Measurements from ENCODE around the gene TUFT1.

DNA sequence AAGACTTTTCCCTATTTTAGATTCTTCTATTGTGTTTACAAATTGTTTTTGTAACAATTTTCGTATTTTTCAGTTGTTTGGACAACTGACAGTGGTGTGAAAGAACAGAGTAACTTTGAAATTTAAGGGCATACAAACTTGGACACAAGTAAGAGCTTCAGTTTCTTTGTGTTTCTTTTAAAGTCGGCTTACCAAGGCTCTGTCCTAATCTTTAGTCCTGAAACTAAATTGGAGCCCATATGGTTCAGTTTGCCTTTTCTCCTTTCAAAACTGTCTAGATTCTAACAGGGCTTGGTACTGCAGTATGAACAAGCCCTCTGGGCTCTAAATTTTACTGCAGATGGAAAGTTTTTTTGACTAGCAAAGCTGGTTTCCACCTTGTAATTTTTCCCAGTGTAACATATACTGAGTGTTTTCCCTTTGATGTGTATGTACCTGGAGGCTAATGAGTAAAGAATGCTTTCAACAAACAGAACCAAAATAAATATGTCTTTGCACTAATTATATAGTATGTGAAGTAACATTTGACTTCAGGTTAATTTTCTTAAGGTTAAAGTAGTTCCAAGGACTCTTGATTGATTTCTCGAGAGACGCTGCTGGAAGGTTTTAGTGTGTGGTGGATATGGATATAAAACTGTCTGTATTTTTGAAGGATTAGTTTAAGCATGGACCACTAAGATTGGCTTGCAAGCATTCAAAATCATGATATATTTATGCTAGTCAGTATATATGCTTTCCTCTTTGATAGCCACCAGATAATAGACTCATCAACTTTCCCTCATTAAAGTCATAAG is 75.8 kb downstream of the TUFT1 start:
- TF ChIP-seq, protein P1, sequence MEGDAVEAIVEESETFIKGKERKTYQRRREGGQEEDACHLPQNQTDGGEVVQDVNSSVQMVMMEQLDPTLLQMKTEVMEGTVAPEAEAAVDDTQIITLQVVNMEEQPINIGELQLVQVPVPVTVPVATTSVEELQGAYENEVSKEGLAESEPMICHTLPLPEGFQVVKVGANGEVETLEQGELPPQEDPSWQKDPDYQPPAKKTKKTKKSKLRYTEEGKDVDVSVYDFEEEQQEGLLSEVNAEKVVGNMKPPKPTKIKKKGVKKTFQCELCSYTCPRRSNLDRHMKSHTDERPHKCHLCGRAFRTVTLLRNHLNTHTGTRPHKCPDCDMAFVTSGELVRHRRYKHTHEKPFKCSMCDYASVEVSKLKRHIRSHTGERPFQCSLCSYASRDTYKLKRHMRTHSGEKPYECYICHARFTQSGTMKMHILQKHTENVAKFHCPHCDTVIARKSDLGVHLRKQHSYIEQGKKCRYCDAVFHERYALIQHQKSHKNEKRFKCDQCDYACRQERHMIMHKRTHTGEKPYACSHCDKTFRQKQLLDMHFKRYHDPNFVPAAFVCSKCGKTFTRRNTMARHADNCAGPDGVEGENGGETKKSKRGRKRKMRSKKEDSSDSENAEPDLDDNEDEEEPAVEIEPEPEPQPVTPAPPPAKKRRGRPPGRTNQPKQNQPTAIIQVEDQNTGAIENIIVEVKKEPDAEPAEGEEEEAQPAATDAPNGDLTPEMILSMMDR (IDR thresholded peaks at IDR 0.05), result no peak
- TF ChIP-seq POLR2A (IDR thresholded peaks at IDR 0.05), result no peak

All from heart left ventricle (tissue), 13 donors.